Keratinocyte (primary cell): Measurements from ENCODE around the gene LILRB2.

Source experiments
- EZH2 ChIP-seq: IDR thresholded peaks from one replicate; pipeline ENCODE4 v1.6.1; 2012; ENCODE audit warnings: inconsistent platforms, mild to moderate bottlenecking, low read length, moderate library complexity
- TF ChIP-seq, protein P1 (sequence below), 3 experiments: IDR thresholded peaks in 1 of 3; conservative IDR thresholded peaks in 1 of 3; optimal IDR thresholded peaks in 1 of 3; 2 replicates in 2 of 3; 3 replicates in 1 of 3; pipeline versions ENCODE3 to v1.5.1; 2011; ENCODE audit warnings: low read length in 3 of 3, mild to moderate bottlenecking in 3 of 3, moderate library complexity in 2 of 3, control low read depth in 1 of 3, inconsistent platforms in 1 of 3; ENCODE audit not compliant: insufficient read depth in 2 of 3; ENCODE audit errors: extremely low read depth in 1 of 3

DNA sequence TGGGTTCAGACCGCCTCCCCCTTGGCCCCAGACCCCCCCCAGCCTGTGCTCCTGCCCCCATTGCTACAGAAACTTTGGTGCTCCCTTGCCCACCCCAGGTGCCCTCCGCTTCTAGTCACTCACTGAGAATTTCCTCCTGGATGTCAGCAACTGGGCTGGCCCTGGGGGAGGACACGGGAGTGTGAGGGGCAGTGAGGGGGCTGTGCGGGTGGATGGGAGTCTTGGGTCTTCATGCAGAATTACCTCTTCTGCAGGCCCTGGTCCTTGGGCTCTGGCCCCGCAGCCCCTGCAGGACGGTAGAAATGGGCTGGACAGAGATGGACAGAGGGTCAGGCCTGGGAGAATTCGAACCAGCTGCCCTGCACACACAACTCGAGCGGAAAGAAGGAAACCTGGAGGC is 28.7 kb downstream of the LILRB2 start:
- no peak for TF ChIP-seq EZH2
- TF ChIP-seq, protein P1, sequence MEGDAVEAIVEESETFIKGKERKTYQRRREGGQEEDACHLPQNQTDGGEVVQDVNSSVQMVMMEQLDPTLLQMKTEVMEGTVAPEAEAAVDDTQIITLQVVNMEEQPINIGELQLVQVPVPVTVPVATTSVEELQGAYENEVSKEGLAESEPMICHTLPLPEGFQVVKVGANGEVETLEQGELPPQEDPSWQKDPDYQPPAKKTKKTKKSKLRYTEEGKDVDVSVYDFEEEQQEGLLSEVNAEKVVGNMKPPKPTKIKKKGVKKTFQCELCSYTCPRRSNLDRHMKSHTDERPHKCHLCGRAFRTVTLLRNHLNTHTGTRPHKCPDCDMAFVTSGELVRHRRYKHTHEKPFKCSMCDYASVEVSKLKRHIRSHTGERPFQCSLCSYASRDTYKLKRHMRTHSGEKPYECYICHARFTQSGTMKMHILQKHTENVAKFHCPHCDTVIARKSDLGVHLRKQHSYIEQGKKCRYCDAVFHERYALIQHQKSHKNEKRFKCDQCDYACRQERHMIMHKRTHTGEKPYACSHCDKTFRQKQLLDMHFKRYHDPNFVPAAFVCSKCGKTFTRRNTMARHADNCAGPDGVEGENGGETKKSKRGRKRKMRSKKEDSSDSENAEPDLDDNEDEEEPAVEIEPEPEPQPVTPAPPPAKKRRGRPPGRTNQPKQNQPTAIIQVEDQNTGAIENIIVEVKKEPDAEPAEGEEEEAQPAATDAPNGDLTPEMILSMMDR (optimal IDR thresholded peaks at IDR 0.05 in 1 of 3, IDR thresholded peaks at IDR 0.05 in 1 of 3, conservative IDR thresholded peaks at IDR 0.05 in 1 of 3; ENCODE audit: extremely low read depth in 1 of 3, insufficient read depth in 2 of 3, low read length in 3 of 3), result no peak
